PC-3 (cell line): ENCODE results near the gene RERE. TPM values are rescaled to one million over a fixed set of nuclear protein-coding genes. Genes with fewer than 3 reads are reported as not detected.

ENCODE experiments used
- ATAC-seq: fragments of 200-7000 bp; cut with Tn5 transposase; 2 replicates; pipeline ENCODE4 v1.9.1; 2020; ENCODE audit warnings: mild to moderate bottlenecking, moderate library complexity
- BruUV-seq: library from RNA; stranded (reverse); fragments of 400-500 nt; replicated peaks from 2 replicates; lab custom pipeline; 2021; lab: Mats Ljungman, UMichigan
- CTCF ChIA-PET: fragments of 300-600 bp; sonication (Branson Sonifier 250); formaldehyde crosslinking; loops from one replicate; lab custom pipeline; 2022; ENCODE audit warnings: antibody characterized with exemption; lab: Charles Lee
- POLR2A ChIA-PET: fragments of 300-600 bp; sonication (Branson Sonifier 250); formaldehyde crosslinking; loops from one replicate; lab custom pipeline; 2022; ENCODE audit warnings: antibody characterized with exemption; ENCODE audit not compliant: unreplicated experiment; lab: Charles Lee
- DNase-seq: peaks from one replicate; pipeline ENCODE4 v3.0.0-alpha.2; 2015
- H2AFZ ChIP-seq: fragments of 300-600 bp; sonication (generic); 2 replicates; pipeline ENCODE4 v1.6.0; 2016; ENCODE audit warnings: antibody characterized with exemption, low read length
- H3F3A ChIP-seq: fragments of 300-600 bp; sonication (generic); one replicate; pipeline ENCODE4 v1.6.0; 2017; ENCODE audit warnings: antibody characterized with exemption, low read length, control low read depth, mild to moderate bottlenecking; ENCODE audit not compliant: unreplicated experiment
- H3K27ac ChIP-seq: fragments of 300-600 bp; sonication (generic); 2 replicates; pipeline ENCODE4 v1.5.1; 2016; ENCODE audit warnings: mild to moderate bottlenecking, low read length
- H3K27me3 ChIP-seq: fragments of 300-600 bp; sonication (generic); 2 replicates; pipeline ENCODE4 v1.6.1; 2016; ENCODE audit warnings: low read length, mixed read lengths
- H3K36me3 ChIP-seq: fragments of 300-600 bp; sonication (generic); 2 replicates; pipeline ENCODE4 v1.6.1; 2016; ENCODE audit warnings: low read depth, mixed run types, low read length, mixed read lengths
- H3K4me1 ChIP-seq: fragments of 300-600 bp; sonication (generic); 2 replicates; pipeline ENCODE4 v1.5.1; 2016; ENCODE audit warnings: low read length; ENCODE audit not compliant: insufficient read depth
- H3K4me2 ChIP-seq: fragments of 300-600 bp; sonication (generic); 2 replicates; pipeline ENCODE4 v1.6.0; 2016; ENCODE audit warnings: low read length
- H3K4me3 ChIP-seq: fragments of 300-600 bp; sonication (generic); 2 replicates; pipeline ENCODE4 v1.5.1; 2016; ENCODE audit warnings: mild to moderate bottlenecking, low read length, mixed read lengths
- H3K79me2 ChIP-seq: fragments of 300-600 bp; sonication (generic); 2 replicates; pipeline ENCODE4 v1.6.1; 2017; ENCODE audit warnings: low read length, mixed read lengths
- H3K9ac ChIP-seq: fragments of 300-600 bp; sonication (generic); 2 replicates; pipeline ENCODE4 v1.6.0; 2016; ENCODE audit warnings: mild to moderate bottlenecking, low read length
- H3K9me2 ChIP-seq: fragments of 300-600 bp; sonication (generic); replicated peaks from 2 replicates; pipeline ENCODE4 v1.6.1; 2016; ENCODE audit warnings: mixed run types, low read length, mixed read lengths
- H3K9me3 ChIP-seq: fragments of 300-600 bp; sonication (generic); 2 replicates; pipeline ENCODE4 v1.6.1; 2016; ENCODE audit warnings: low read length, mixed read lengths
- H4K20me1 ChIP-seq: fragments of 300-600 bp; sonication (generic); 2 replicates; pipeline ENCODE4 v1.6.1; 2016; ENCODE audit warnings: low read length, mixed read lengths
- EZH2 ChIP-seq: fragments of 300-600 bp; sonication (generic); IDR thresholded peaks from one replicate; pipeline ENCODE4 v1.6.1; 2017; ENCODE audit warnings: antibody characterized with exemption, mild to moderate bottlenecking, low read length; ENCODE audit not compliant: unreplicated experiment
- EZH2phosphoT487 ChIP-seq: fragments of 300-600 bp; sonication (generic); IDR thresholded peaks from 2 replicates; pipeline ENCODE4 v1.6.1; 2018; ENCODE audit warnings: mild to moderate bottlenecking, antibody characterized with exemption, low read length, borderline replicate concordance
- intact Hi-C: fragments of 100-400 bp; cut with micrococcal nuclease; formaldehyde crosslinking; loops from 2 replicates; pipeline ENCODE4 v1.9.0; 2023
- microRNA-seq: library from miRNA; unstranded; fragments of <30 nt; microRNA quantifications from one replicate; pipeline ENCODE4 v1.1.0, GENCODE V29; 2020; ENCODE audit not compliant: unreplicated experiment
- total RNA-seq: library from RNA; depleted of rRNA; stranded (reverse); fragments of >200 nt; gene quantifications from 2 replicates; pipeline ENCODE4 v1.2.3, GENCODE V29; 2014; rRNA removed
- TF ChIP-seq, protein P1 (sequence below): fragments of 300-600 bp; sonication (generic); conservative IDR thresholded peaks from 2 replicates; pipeline ENCODE4 v1.5.1; 2017; ENCODE audit warnings: antibody characterized with exemption, low read depth, mild to moderate bottlenecking, low read length

Gene RERE
- total RNA-seq, 1 experiment from 2014 or later: 24.2 TPM

DNA sequence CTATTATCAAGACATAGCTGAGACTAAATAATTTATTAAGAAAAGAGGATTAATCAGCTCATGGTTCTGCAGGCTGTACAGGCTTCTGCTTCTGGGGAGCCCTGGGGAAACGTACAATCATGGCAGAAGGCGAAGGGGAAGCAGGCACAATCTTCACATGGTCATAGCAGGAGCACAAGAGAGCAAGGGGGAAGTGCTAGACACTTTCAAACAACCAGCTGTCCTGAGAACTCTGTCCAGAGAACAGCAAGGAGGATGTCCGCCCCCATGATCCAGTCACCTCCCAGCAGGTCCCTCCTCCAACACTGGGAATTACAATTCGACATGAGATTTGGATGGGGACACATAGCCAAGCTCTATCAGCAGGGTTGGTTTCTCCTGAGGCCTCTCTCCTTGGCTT is 509.8 kb downstream of the RERE start:
- no peak for DNase-seq
- H2AFZ ChIP-seq: no peak overlapping the region
- ChIA-PET POLR2A (no interaction called here), CTCF (no interaction called here)
- no peak overlapping the region for H3K4me2 ChIP-seq
- H3K9me3 ChIP-seq: no peaks in the 10 kb centered on the region
- BruUV-seq: no TSS peak
- H3K27me3 ChIP-seq: no peaks in the 10 kb centered on the region
- H3K36me3 ChIP-seq: no peaks in the 10 kb centered on the region
- H4K20me1 ChIP-seq: no peaks in the 10 kb centered on the region
- no peak for ATAC-seq
- intact Hi-C loops: no loop called here
- H3K79me2 ChIP-seq: no peaks in the 10 kb centered on the region
- no peaks in the 10 kb centered on the region for H3K4me1 ChIP-seq
- no peak overlapping the region for H3K27ac ChIP-seq
- no peak overlapping the region for H3K9ac ChIP-seq
- H3F3A ChIP-seq: no peaks in the 10 kb centered on the region
- no peak for TF ChIP-seq EZH2
- no peak for TF ChIP-seq EZH2phosphoT487
- TF ChIP-seq, protein P1, sequence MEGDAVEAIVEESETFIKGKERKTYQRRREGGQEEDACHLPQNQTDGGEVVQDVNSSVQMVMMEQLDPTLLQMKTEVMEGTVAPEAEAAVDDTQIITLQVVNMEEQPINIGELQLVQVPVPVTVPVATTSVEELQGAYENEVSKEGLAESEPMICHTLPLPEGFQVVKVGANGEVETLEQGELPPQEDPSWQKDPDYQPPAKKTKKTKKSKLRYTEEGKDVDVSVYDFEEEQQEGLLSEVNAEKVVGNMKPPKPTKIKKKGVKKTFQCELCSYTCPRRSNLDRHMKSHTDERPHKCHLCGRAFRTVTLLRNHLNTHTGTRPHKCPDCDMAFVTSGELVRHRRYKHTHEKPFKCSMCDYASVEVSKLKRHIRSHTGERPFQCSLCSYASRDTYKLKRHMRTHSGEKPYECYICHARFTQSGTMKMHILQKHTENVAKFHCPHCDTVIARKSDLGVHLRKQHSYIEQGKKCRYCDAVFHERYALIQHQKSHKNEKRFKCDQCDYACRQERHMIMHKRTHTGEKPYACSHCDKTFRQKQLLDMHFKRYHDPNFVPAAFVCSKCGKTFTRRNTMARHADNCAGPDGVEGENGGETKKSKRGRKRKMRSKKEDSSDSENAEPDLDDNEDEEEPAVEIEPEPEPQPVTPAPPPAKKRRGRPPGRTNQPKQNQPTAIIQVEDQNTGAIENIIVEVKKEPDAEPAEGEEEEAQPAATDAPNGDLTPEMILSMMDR: no peak
- no peak overlapping the region for H3K4me3 ChIP-seq
- no peaks in the 10 kb centered on the region for H3K9me2 ChIP-seq

DNA sequence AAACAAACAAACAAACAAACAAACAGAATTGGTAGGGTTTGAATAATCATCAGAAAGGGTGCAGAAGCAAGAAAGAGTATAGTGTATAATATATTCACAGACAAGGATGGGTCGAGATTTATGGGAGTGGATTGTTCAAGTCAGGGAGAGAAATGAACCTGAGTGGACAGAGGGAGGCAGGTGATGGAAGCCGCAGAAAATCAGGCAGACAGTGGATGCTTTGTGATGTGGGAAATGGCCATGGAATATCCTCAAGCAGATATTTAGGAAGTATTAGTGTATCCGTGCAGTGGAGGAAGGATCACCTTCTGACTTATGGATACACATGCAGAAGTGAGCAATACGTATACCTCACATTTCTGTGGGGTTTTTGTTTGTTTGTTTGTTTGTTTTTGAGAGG is 513.6 kb downstream of the RERE start:
- Histone ChIP-seq H3K9ac (no peak overlapping the region), H3K4me2 (no peak overlapping the region), H3K79me2 (no peaks in the 10 kb centered on the region), H3K4me3 (no peak overlapping the region), H3K9me3 (no peaks in the 10 kb centered on the region), H3K27ac (no peak overlapping the region), H3K36me3 (no peaks in the 10 kb centered on the region), H3F3A (no peaks in the 10 kb centered on the region), H3K27me3 (no peaks in the 10 kb centered on the region), H4K20me1 (no peaks in the 10 kb centered on the region), H3K9me2 (no peaks in the 10 kb centered on the region), H3K4me1 (no peaks in the 10 kb centered on the region), H2AFZ (no peak overlapping the region)
- BruUV-seq: no TSS peak
- intact Hi-C loops: no loop called here
- CTCF ChIA-PET: no interaction called here
- POLR2A ChIA-PET: no interaction called here
- ATAC-seq: no peak
- no peak for DNase-seq
- TF ChIP-seq EZH2 (no peak), EZH2phosphoT487 (no peak)
- TF ChIP-seq, protein P1: no peak

DNA sequence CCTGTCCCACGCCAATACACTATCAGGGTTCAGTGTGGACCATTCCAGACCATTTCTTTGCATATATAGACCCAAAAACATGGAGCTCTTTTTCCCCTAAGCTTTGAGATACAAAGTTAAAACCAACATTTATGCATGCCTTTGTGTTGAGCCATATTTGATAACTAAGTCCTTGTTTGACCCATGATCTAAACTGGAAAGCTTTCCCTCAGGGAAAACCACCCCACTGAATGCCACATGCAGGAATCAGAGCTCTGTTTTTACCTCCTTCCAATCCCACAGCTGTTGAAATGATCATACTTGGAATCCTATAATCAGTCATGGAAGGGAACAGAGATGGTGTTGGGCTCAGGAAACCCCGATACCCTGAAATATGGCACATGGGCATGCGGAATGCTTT is 514.3 kb downstream of the RERE start:
- Histone ChIP-seq H3K79me2 (no peaks in the 10 kb centered on the region), H3K9me2 (no peaks in the 10 kb centered on the region), H3K27me3 (no peaks in the 10 kb centered on the region), H3K4me1 (no peaks in the 10 kb centered on the region), H3K9me3 (no peaks in the 10 kb centered on the region), H3F3A (no peaks in the 10 kb centered on the region), H3K4me3 (no peak overlapping the region), H2AFZ (no peak overlapping the region), H3K9ac (no peak overlapping the region), H3K4me2 (no peak overlapping the region), H3K36me3 (no peaks in the 10 kb centered on the region), H4K20me1 (no peaks in the 10 kb centered on the region), H3K27ac (no peak overlapping the region)
- intact Hi-C loops: no loop called here
- CTCF ChIA-PET: no interaction called here
- DNase-seq: no peak
- BruUV-seq: no TSS peak
- no peak for TF ChIP-seq EZH2phosphoT487
- TF ChIP-seq, protein P1: no peak
- no peak for TF ChIP-seq EZH2
- POLR2A ChIA-PET: no interaction called here
- ATAC-seq: no peak

Small RNA genes within 50 kb of the gene (microRNA-seq; reads per million reads assigned to microRNA genes)
- not detected for gene MIR6728

Other genes with a start within 250 kb of the RERE start
- 3,669 and 3,712 TPM in 2 replicates for gene ENO1, start 61.0 kb upstream of the RERE start, total RNA-seq
- 0.18 TPM in 1 of 2 replicates, not detected in the other for gene CA6, start 128.2 kb upstream of the RERE start, total RNA-seq
- gene SLC2A7, start 208.8 kb upstream of the RERE start, total RNA-seq: not detected in 2 replicates